NCI-H526 (cell line): Measurements from ENCODE around the gene LDLRAD2.

ENCODE experiments used
- DNase-seq, 2 experiments: peaks; one replicate each; lab custom pipeline; 2025; lab: John Stamatoyannopoulos, UW

Gene LDLRAD2

DNA sequence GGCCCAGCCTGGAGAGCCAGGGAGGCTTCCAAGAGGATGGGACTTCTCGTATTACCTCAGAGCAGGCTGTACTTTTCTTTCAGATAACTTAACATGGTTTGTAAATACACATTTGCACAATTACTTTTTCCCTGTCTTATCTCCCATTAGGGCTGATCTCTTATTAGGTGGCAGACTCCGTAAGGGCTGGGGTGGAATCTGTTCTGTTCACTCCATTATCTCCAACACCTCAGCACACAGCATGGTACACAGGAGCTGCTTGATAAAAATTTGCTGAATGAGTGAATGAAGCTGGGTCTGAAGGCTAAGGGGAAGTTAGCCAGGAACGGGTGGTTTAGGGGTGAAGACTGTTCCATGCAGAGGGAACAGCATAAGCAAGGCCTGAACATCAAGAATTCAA, 48.9 kb downstream of the LDLRAD2 start:
- no peak for DNase-seq

DNA sequence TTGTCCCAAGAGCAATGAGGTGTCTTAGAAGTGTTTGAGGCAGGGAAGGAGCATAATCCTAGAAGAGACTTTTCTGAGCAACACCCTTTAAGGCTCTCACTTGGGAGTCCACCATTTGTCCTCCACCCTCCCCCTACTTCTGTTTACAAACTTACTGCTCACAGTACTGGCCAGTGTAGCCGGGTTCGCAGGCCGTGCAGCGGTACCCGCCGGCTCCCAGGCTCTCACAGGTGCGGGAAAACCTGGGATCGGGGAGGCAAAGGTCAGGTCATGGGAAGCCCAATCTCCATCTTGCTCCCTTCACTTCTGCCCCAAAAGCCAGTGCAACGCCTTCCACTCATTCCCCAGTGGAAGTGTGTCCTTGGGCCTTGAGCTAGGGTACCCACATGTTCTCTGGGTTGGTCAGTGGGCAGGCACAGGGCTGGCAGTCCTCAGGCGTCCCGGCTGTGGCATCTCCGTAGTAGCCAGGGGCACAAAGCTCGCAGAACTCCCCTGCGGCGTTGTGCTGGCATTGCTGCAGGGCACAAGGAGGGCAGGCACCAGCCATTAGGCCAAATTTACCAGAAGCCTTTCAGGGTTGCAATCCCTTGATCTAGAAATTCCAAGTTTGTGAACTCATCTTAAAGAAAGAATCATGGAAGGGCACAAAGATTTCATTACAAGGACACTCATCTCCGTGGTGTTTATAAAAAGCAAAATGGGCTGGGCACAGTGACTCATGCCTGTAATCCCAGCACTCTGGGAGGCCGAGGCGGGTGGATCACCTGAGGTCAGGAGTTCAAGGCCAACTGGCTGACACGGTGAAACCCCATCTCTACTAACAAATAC, 49.8 kb downstream of the LDLRAD2 start:
- DNase-seq, result no peak

DNA sequence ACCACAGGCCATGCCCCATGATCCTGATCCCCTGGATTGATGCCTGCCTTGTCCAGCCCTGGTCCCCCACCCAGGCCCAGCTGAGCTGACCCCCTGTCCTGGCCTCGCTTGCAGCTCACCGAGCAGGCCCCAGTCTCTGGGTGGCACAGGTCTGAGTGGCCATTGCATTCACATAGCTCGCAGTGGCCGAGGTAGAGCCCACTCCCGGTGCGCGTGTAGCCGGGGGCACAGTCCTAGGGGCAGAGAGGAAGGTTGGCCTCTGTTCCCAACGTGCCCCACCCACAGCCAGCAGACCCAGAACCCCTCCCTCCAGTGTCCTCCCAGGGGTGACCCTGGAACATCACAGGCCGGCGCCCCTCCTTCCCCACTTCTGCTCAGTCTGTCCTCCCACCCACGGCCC, 51.9 kb downstream of the LDLRAD2 start:
- no peak for DNase-seq

DNA sequence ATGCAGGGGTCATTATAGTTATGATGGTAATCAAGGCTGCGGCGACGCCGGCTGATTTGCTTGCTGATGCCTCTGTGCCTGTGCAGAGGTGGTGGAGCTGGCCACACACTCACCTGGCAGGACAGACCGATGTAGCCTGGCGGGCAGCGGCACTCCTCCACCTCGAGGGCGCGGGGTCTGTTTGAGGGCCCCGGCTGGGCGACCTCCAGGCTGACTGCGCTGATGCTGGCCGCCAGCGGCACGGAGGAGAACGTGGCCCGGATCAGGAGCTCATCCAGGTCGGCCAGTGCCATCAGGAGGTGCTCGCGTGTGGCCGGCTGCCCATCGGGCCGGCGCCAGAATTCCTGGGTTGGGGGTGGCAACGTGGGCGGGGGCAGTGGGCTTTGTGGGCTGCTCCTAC, 52.7 kb downstream of the LDLRAD2 start:
- no peak for DNase-seq

DNA sequence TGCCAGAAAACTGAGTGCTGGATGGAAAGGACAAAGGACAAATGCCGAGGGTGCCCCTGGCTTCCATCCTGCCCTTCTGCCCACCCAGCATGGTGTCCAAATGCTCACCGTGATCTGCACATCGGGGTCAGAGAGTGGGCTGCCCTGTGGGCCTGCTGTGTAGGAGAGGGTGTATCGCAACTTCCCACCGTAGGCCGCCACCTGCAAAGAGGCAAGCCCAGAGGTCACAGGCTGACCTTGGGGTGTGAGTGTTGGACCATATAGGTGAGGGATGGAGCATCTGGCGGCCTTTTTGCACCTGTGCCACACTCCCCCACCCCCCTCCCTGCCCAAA, 53.5 kb downstream of the LDLRAD2 start:
- no peak for DNase-seq

DNA sequence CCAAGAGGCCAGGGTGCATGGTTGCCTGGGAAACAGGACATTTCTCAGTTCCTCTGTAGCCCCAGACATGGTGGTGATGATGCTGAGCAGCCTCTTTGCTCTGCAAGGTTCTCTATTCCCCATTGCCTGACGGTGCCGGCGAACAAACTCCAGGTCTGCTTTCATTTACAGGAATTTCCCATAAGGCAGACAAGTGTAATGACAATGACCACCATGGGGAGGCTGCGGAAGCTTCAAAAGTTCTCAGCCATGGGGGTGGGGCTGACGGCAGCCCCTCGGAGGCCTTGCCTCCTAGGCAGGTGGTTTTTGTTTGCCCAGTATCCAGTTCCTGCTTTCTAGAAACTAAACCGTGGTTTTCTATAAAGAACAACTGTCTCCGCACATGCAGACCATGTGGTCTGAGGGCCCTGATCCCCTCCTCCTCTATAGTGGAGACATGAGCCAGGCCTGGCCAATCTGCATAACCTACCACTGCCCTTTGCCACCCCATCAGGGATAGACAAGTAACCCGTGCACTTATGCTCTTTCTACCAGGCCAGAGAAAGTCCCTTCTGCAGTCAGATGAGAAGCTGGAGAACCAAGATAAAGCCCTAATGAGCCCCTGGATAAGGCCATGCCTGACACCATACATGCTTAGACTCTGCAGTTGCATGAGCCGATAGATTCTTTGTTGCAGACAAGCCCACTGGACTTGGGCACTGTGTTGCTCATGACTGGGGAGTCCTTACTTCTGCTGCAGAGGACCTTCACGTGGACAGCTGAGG, 54.1 kb downstream of the LDLRAD2 start:
- DNase-seq, result peak in 1 of 2 experiments; percentile 44

DNA sequence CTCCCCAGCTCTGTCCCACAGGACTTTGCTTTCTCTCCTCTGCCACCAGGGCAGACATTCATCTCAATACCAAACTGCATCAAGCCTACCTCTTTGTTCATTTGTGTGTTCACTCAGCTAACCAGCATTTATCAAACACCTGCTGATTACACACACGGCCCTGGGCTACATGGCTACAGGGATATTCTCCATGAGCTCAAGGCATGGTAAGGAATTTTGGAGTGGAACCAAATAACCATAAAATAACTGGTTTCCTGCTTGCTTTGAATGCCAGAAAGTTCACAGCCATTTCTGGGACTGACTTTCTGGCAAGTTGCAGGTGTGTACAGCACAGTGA, 54.6 kb downstream of the LDLRAD2 start:
- DNase-seq, result no peak

DNA sequence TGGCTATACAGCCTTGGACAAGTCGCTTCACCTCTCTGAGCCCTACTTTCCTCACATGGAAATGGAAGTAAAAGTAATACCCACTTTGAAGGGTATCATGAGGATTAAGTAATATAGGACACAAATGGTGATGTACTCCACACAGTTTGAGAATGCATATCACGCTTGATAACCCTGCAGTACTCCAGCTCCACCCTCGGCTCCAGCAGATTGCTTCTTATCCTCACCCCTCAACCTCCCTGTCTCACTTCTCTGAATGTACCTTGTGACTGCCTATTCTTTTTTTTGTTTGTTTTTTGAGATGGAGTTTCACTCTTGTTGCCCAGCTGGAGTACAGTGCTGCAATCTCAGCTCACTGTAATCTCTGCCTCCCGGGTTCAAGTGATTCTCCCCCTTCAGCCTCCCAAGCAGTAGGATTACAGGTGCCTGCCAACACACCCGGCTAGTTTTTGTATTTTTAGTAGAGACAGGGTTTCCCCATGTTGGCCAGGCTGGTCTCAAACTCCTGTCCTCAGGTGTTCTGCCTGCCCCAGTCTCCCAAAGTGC, 55.5 kb downstream of the LDLRAD2 start:
- no peak for DNase-seq

DNA sequence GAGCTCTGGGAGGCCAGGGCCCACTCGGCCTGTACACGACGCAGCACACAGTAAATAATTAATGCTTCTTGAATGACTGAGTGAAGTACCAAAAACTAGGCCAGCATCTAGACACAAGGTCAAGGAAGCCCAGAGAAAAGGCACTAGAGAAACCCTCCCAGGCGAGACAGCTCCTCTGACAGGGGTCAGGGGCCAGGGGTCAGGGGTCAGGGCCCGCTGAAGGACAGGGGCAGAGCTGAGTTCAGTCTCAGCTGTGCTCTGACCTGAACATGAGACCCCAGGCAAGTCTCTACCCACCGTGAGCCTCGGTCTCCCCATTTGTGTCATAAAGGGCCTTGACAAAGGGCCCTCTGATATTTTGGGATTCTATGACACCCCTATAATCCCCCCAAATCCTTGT, 56.4 kb downstream of the LDLRAD2 start:
- no peak for DNase-seq

DNA sequence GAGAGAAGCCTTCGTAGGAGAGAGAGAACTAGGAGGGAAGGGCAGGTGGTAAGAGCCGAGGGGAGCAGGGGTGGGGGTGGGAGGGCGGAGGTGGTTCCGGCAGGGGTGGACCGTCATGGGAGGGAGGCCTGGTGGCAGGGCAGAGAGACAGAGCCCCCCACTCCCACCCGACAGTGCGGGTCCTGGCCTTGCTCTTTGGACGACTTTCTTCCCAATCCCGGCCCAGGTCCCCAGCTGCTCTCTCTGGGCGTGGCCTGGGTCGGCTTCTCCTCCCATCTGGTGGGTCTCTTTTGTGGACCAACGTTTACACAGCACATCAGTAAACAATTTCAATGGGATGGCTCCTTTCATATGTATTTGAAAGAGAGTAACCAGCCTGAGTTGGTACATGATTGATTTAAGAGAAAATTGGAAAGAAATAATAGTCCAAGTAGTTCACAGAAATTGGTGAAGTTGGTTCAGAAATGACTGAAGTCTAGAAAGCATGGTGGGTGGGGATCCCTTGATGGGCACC, 56.9 kb downstream of the LDLRAD2 start:
- DNase-seq, result no peak

DNA sequence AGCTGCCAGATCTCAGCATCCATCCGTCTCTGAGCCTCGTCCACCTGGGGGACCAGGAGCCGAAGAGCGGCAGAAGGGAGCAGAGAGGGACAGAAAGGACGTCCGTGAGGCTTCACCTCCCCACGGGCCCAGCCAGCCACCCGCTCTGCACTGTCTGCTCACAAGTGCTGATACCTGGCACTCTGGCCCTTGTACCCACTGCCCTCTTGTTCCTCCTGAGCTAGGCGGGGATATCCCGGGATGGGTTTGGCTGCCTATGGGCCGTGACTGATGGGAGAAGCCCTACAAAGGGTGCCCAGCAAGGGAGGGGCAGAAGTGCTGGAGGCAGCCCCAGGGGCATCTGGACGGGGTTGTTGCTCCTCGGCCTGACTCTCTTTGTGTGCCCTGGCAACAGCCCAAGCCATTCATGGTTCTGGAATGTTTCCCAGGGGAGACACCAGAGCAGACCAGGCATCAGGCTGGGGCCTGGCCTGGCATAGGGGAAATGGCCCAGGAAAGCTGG, 57.6 kb downstream of the LDLRAD2 start:
- no peak for DNase-seq

DNA sequence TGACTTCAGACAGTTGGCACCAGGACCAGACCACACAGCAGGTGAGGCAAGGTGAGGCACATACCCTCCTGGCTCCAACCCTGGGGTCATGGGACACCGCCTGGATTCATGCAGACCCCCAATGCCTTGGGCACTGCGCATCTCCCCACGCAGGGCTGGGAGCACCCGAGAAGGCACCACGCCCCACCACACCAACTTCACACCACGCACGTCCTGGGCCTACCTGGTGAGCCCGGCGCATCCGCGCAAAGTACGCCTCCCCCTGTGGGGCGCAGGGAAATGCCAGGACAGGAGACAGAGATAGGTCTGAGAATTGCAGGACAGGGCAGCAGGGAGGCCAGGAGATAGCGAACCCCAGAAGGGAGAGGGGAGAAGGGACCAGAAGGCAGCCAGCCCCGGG, 58.5 kb downstream of the LDLRAD2 start:
- DNase-seq, result no peak

DNA sequence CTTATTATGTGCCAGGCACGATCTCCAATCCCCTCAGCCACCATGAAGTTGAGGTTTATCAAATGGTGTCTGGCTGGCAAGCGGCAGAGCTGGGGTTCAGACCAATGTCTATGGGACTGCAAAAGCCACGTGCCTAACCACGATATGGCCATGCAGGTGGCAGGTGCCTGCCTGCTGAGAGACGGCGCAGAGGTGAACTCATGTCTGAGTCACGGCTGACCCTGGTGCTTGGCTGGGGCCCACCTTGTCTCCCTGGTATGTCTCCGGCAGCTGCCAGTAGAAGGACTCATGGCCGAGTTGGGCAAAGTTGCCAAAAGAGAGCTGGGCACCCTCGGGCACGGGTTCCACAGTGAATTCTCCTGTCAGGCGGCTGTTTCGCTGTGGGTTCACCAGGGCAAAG, 59.9 kb downstream of the LDLRAD2 start:
- no peak for DNase-seq

DNA sequence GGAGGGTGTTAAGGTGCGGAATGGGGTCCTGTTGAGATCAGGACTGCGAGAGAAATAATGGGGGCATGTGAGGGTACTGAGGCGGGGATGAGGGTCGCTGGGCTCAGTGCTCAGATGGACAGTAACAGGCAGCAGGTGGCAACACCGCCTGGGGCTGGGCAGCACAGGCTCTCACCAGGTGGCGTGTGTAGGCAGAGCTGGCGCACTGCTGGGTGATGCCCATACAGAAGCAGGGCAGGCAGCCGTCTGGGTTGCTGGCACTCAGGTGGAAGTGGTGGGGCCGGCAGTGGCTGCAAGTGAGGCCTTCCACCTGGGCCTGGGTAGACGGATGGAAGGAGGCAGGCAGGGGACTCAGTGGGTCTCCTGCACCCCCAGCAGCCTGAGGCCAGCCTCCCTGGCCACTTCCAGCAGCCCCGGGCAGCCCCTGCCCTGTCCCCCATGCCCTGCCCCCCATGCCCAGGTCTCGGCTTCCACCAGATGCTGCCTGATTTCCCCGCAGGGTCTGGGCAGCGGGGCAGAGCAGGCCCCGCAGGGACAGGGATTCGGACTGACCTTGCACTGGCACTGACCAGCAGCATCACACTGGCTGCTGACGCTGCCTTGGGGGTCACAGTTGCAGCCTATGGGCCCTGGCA, 60.5 kb downstream of the LDLRAD2 start:
- no peak for DNase-seq

DNA sequence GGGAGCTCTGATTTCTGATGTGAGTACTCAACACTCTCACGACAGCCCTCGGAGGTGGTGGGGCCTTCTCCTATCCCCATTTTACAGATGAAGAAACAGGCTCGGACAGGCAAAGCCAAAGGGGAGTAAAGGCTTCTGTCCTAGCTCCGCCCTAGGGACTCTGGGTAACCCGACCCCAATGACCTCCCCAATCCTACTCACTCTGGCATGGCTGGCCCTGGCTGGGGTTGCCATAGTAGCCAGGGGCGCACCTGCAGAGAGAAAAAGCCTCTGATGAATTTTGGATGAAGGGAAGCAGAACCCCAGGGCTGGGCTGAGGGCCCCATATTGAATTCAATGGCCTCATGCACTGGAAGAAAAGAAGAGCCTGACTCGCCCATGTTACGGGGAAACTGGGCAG, 61.1 kb downstream of the LDLRAD2 start:
- DNase-seq, result no peak

DNA sequence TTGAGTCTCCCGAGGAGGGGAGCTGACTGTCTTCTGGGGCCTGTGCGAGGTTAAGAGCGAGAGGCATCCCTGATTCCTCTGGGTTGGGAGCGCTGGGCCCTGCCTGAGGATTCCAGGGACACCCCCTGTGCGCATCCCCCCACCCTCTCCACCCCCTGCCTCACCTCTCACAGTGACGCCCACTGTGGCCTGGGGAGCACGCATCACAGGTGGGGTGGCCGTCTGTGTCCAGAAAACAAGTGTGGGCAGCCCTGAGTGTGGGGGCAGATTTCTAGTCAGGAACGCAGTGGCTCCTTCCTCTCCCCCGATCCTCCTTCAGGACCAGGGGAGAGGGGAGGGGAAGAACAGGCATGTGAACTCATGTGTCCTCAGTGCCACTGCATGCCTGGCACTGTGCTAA, 61.7 kb downstream of the LDLRAD2 start:
- no peak for DNase-seq

DNA sequence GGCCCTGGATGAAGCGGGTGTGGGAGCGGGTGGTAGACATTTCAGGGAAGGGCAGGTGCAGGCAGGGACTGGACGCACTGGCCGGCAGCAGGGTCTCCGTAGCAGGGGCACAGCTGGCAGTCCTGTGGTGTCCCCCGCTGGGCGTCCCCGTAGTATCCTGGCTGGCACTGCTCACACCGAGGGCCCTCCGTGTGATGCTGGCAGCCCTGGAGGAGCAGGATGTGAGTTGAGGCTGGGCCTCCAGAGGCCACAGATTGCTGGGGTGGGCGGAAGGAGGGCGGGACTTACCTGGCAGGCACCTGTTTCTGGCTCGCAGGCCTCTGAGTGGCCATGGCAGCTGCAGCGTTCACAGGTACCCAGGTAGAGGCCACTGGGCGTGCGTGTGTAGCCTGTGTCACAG, 62.3 kb downstream of the LDLRAD2 start:
- DNase-seq, result no peak
